Caki2 (cell line): Measurements from ENCODE around the gene FBXO48. TPM values are rescaled to one million over a fixed set of nuclear protein-coding genes. Genes with fewer than 3 reads are reported as not detected.

Experiments used
- DNase-seq: peaks from one replicate; pipeline ENCODE4 v3.0.0-alpha.2; 2015; ENCODE audit warnings: low read depth
- in situ Hi-C: cut with HindIII; loops from 2 replicates; pipeline ENCODE4 v1.10.0; 2016; ENCODE audit warnings: low sequenced_read_pairs, low pct_unique_long_range_greater_than_20kb, mixed read lengths
- total RNA-seq: library from RNA; depleted of rRNA; stranded (reverse); fragments of >200 nt; shearing (Covaris generic); gene quantifications from 2 replicates; pipeline ENCODE4 v1.2.3, GENCODE V29; 2014; ENCODE audit warnings: low replicate concordance; rRNA removed

The FBXO48 gene
- total RNA-seq, 1 experiment from 2014 or later = 0.44 TPM

- DNase-seq = no peak
- in situ Hi-C loops = no loop called here
Measured at GRCh38 chr2:68423966-68424650, 43.0 kb downstream of the FBXO48 start.

GRCh38 chr2:68420254-68420910 lies 46.7 kb downstream of the FBXO48 start:
- in situ Hi-C loops = no loop called here
- DNase-seq = no peak

GRCh38 chr2:68418855-68419254 lies 48.2 kb downstream of the FBXO48 start:
- in situ Hi-C loops = no loop called here

GRCh38 chr2:68418419-68418818 lies 48.7 kb downstream of the FBXO48 start:
- in situ Hi-C loops = no loop called here
- no peak for DNase-seq

More at GRCh38 chr2:68418855-68419254, 48.2 kb downstream of the FBXO48 start:
- DNase-seq = no peak

GRCh38 chr2:68417926-68418325 lies 49.2 kb downstream of the FBXO48 start:
- in situ Hi-C loops = no loop called here
- DNase-seq = no peak

GRCh38 chr2:68416081-68416675 lies 50.9 kb downstream of the FBXO48 start:
- no peak for DNase-seq
- in situ Hi-C loops = no loop called here

- in situ Hi-C loops = no loop called here
- DNase-seq = no peak
Measured at GRCh38 chr2:68415521-68415920, 51.6 kb downstream of the FBXO48 start.

- in situ Hi-C loops = no loop called here
- no peak for DNase-seq
Measured at GRCh38 chr2:68414876-68415275, 52.2 kb downstream of the FBXO48 start.

GRCh38 chr2:68414452-68414851 lies 52.6 kb downstream of the FBXO48 start:
- in situ Hi-C loops = no loop called here
- DNase-seq = no peak

GRCh38 chr2:68413466-68413865 lies 53.6 kb downstream of the FBXO48 start:
- in situ Hi-C loops = no loop called here
- no peak for DNase-seq

- in situ Hi-C loops = no loop called here
- no peak for DNase-seq
Measured at GRCh38 chr2:68412127-68412819, 54.8 kb downstream of the FBXO48 start.

- in situ Hi-C loops = no loop called here
- DNase-seq = no peak
Measured at GRCh38 chr2:68411397-68412126, 55.5 kb downstream of the FBXO48 start.

Other genes starting within 250 kb of the FBXO48 start
- 12.9 and 21.7 TPM in 2 replicates for gene PPP3R1, start 214.8 kb downstream of the FBXO48 start, total RNA-seq
- gene CNRIP1, start 147.3 kb downstream of the FBXO48 start, total RNA-seq = 2.2 and 7.2 TPM in 2 replicates
- 1.2 and 4.3 TPM in 2 replicates for gene PLEK, start 102.0 kb downstream of the FBXO48 start, total RNA-seq
- 2.8 and 6.8 TPM in 2 replicates for gene APLF, start 291 bp upstream of the FBXO48 start, total RNA-seq
- not detected in 2 replicates for gene PROKR1, start 176.3 kb upstream of the FBXO48 start, total RNA-seq